Measurements from ENCODE around the gene SH3RF3. TPM values are rescaled to one million over a fixed set of nuclear protein-coding genes. Genes with fewer than 3 reads are reported as not detected.

Gene SH3RF3
- total and polyA plus RNA-seq, 9 of the 15 experiments (the other 6 are each of a cell fraction or from before 2014, with no cell fraction given) = 0.02 TPM; not detected in 8

- Histone ChIP-seq H3K4me1 (replicated peaks in 1 of 2; ENCODE audit: control insufficient read depth in 2 of 2, insufficient read depth in 2 of 2, low read length in 2 of 2) (no peaks in the 10 kb centered on the region), H3K9me1 (ENCODE audit: control insufficient read depth, insufficient read depth, low read length) (no peaks in the 10 kb centered on the region), H3K9ac (ENCODE audit: insufficient read depth in 1 of 2, low read depth in 2 of 2, low read length in 2 of 2) (no peak overlapping the region; a peak in 1 of 4 replicates), H2AFZ (ENCODE audit: low read depth, low read length) (no peak overlapping the region), H3K4me2 (ENCODE audit: insufficient read depth, low read length) (no peak overlapping the region), H3K79me2 (ENCODE audit: control insufficient read depth, insufficient read depth, low read length) (no peaks in the 10 kb centered on the region), H3K36me3 (ENCODE audit: control insufficient read depth, insufficient read depth, low read length) (no peaks in the 10 kb centered on the region), H3K9me3 (replicated peaks; ENCODE audit: control insufficient read depth, insufficient read depth, low read depth, low read length) (no peaks in the 10 kb centered on the region), H3K4me3 (no peak overlapping the region), H3K27ac (ENCODE audit: extremely low read depth, low read depth, low read length) (no peak overlapping the region), H4K20me1 (replicated peaks; ENCODE audit: control insufficient read depth, insufficient read depth, low read length) (0 out of 2 replicates have a peak, but pooled peaks cover 7% of the 10 kb centered on the region), H3K27me3 (ENCODE audit: control insufficient read depth in 2 of 2, insufficient read depth in 2 of 2, low read length in 2 of 2) (peaks cover 18 to 62% of the 10 kb centered on the region in 2 experiments; a peak in 3 of 5 replicates)
- ATAC-seq (no peak), FAIRE-seq (no peak), DNase-seq (ENCODE audit: extremely low read depth in 1 of 4, low spot score in 3 of 4) (no peak)
- ChIA-PET POLR2A (no interaction called here), CTCF (ENCODE audit: low intra/inter-chr PET ratio) (no interaction called here)
- no TSS peak for BruUV-seq (replicated peaks)
- in situ Hi-C loops (cut with MboI) (no loop called here), intact Hi-C loops (cut with micrococcal nuclease) (no loop called here)
- TF ChIP-seq KDM4B (IDR thresholded peaks at IDR 0.05; ENCODE audit: borderline replicate concordance in 2 of 2, low read depth in 1 of 2) (no peak), SMAD4 (CRISPR knock-in tag; conservative IDR thresholded peaks at IDR 0.05) (no peak), LCOR (CRISPR knock-in tag; IDR thresholded peaks at IDR 0.05) (no peak), ETS2 (tag; IDR thresholded peaks at IDR 0.05; ENCODE audit: borderline replicate concordance, poor library complexity, severe bottlenecking) (no peak), MCM5 (IDR thresholded peaks at IDR 0.05; ENCODE audit: low read depth) (no peak), SUPT5H (IDR thresholded peaks at IDR 0.05) (no peak), RFX7 (CRISPR knock-in tag; IDR thresholded peaks at IDR 0.05) (no peak), TCF7L2 (IDR thresholded peaks at IDR 0.05; ENCODE audit: low read depth, low read length) (no peak), NFIX (CRISPR knock-in tag; IDR thresholded peaks at IDR 0.05; ENCODE audit: low read depth) (no peak), IRF9 (tag; IDR thresholded peaks at IDR 0.05) (no peak), FIP1L1 (IDR thresholded peaks at IDR 0.05; ENCODE audit: low read depth, low read length, poor library complexity, severe bottlenecking) (no peak), ZNF551 (CRISPR knock-in tag; IDR thresholded peaks at IDR 0.05) (no peak), HIVEP1 (CRISPR knock-in tag; IDR thresholded peaks at IDR 0.05) (no peak), KDM5B (IDR thresholded peaks at IDR 0.05; ENCODE audit: insufficient replicate concordance, low read depth, low read length) (no peak), NUFIP1 (IDR thresholded peaks at IDR 0.05; ENCODE audit: partially characterized antibody) (no peak), ZNF140 (CRISPR knock-in tag; IDR thresholded peaks at IDR 0.05) (no peak), STAG1 (CRISPR knock-in tag; IDR thresholded peaks at IDR 0.05; ENCODE audit: borderline replicate concordance) (no peak), NELFE (IDR thresholded peaks at IDR 0.05; ENCODE audit: insufficient read depth, insufficient read length) (no peak), ZNF384 (IDR thresholded peaks at IDR 0.05; ENCODE audit: low read depth, low read length) (no peak)
- 0% methylated on average over 13 of the region's 14 CpGs for WGBS (ENCODE audit: insufficient coverage, low coverage, missing lambda C conversion rate)
Observed at GRCh38 chr2:109188496-109188890, 59.5 kb downstream of the SH3RF3 start.
